GM08714 (cell line): ENCODE results near the gene DIPK1B.

Source experiments
- H3K4me3 ChIP-seq: fragments of 200-500 bp; sonication (Bioruptor generic); 2 replicates; pipeline ENCODE4 v1.5.1; 2014; ENCODE audit warnings: mild to moderate bottlenecking, low read length, inconsistent platforms
- ZNF274 ChIP-seq: IDR thresholded peaks from 2 replicates; pipeline ENCODE4 v1.6.1; 2012; ENCODE audit warnings: mild to moderate bottlenecking, low read depth, low read length

DIPK1B gene

GRCh38 chr9:136678624-136679023 lies 33.7 kb upstream of the DIPK1B start:
- no peak for TF ChIP-seq ZNF274
- H3K4me3 ChIP-seq = no peak overlapping the region

- no peak for TF ChIP-seq ZNF274
- H3K4me3 ChIP-seq = no peak overlapping the region
Measured at GRCh38 chr9:136679431-136679941, 32.9 kb upstream of the DIPK1B start.

GRCh38 chr9:136681029-136681428 lies 31.3 kb upstream of the DIPK1B start:
- no peak for TF ChIP-seq ZNF274
- no peak overlapping the region for H3K4me3 ChIP-seq

- no peak for TF ChIP-seq ZNF274
- H3K4me3 ChIP-seq = no peak overlapping the region
Measured at GRCh38 chr9:136681945-136682699, 30.2 kb upstream of the DIPK1B start.

GRCh38 chr9:136682710-136683109 lies 29.7 kb upstream of the DIPK1B start:
- no peak overlapping the region for H3K4me3 ChIP-seq
- no peak for TF ChIP-seq ZNF274

GRCh38 chr9:136683173-136683745 lies 29.1 kb upstream of the DIPK1B start:
- TF ChIP-seq ZNF274 = no peak
- no peak overlapping the region for H3K4me3 ChIP-seq

- no peak overlapping the region for H3K4me3 ChIP-seq
- no peak for TF ChIP-seq ZNF274
Measured at GRCh38 chr9:136683755-136684154, 28.6 kb upstream of the DIPK1B start.

GRCh38 chr9:136684339-136684738 lies 28.0 kb upstream of the DIPK1B start:
- H3K4me3 ChIP-seq = no peak overlapping the region
- TF ChIP-seq ZNF274 = no peak

GRCh38 chr9:136684799-136685198 lies 27.6 kb upstream of the DIPK1B start:
- TF ChIP-seq ZNF274 = no peak
- no peak overlapping the region for H3K4me3 ChIP-seq

GRCh38 chr9:136685216-136685615 lies 27.2 kb upstream of the DIPK1B start:
- TF ChIP-seq ZNF274 = no peak

GRCh38 chr9:136685790-136686533 lies 26.4 kb upstream of the DIPK1B start:
- no peak for TF ChIP-seq ZNF274
- H3K4me3 ChIP-seq = peak overlapping the region; percentile 70

More at GRCh38 chr9:136685216-136685615, 27.2 kb upstream of the DIPK1B start:
- H3K4me3 ChIP-seq = no peak overlapping the region

GRCh38 chr9:136686534-136686793 lies 25.9 kb upstream of the DIPK1B start:
- no peak for TF ChIP-seq ZNF274

GRCh38 chr9:136686794-136687711 lies 25.3 kb upstream of the DIPK1B start, which contains the start of gene AGPAT2:
Gene AGPAT2, minus strand, starts transcription at chr9:136687457. Its CDS starts 100 bp downstream, at chr9:136687357.
- peak within 1 kb of the TSS; percentile 70 for H3K4me3 ChIP-seq
- no peak for TF ChIP-seq ZNF274

More at GRCh38 chr9:136686534-136686793, 25.9 kb upstream of the DIPK1B start:
- peak overlapping the region; percentile 70 for H3K4me3 ChIP-seq

GRCh38 chr9:136687721-136688223 lies 24.6 kb upstream of the DIPK1B start:
- H3K4me3 ChIP-seq = no peak overlapping the region
- no peak for TF ChIP-seq ZNF274
